Adrenal gland (tissue), 5 donors: Measurements from ENCODE around the gene ARMC2.

Source experiments
- POLR2A ChIP-seq, 2 donors: fragments of 450-650 bp; IDR thresholded peaks; one replicate each; pipeline ENCODE4 v1.6.1; 2017; ENCODE audit warnings: antibody characterized with exemption in 2 of 2, mild to moderate bottlenecking in 2 of 2, moderate library complexity in 1 of 2
- TF ChIP-seq, protein P1 (sequence below), 6 experiments: fragments of 450-650 bp in 4 of 6; fragments of 200-600 bp in 2 of 6; sonication (generic) in 1 of 6; IDR thresholded peaks; 1 replicate in 5 of 6; 2 replicates in 1 of 6; pipeline versions ENCODE4 v1.5.1 to v1.8.0; 2016 to 2021; ENCODE audit warnings: antibody characterized with exemption in 6 of 6, mild to moderate bottlenecking in 2 of 6, moderate library complexity in 1 of 6
- donor health status: DM: no; HTN: no; CAD: no.

DNA sequence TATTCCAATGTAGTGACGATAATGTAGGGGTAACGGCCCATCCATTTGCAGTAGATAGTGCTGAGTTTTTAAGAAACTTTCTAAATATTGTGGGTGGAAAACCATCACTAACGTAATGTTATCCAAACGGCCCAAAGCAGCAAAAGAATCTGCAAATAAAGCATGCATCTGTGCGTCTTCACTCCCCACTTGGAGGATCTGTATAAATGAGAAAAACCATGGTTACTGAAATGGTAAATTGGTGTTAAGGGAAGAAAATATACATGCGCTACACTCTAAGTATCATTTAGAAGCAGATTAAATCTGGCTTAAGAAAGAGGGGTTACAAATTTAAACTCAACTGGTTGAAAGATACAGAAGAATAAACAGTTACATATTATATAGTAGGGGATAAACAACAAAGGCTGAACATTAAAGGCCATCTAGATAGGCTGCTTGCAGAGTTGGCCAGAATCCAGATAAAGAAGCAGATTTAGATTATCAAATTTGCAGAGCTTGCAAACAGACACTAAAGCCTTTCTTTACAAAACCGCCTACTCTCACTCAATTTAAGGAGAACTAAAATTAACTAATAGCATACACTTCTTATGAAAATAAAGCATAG, 153.2 kb downstream of the ARMC2 start:
- TF ChIP-seq POLR2A (IDR thresholded peaks at IDR 0.05), result no peak
- TF ChIP-seq, protein P1, sequence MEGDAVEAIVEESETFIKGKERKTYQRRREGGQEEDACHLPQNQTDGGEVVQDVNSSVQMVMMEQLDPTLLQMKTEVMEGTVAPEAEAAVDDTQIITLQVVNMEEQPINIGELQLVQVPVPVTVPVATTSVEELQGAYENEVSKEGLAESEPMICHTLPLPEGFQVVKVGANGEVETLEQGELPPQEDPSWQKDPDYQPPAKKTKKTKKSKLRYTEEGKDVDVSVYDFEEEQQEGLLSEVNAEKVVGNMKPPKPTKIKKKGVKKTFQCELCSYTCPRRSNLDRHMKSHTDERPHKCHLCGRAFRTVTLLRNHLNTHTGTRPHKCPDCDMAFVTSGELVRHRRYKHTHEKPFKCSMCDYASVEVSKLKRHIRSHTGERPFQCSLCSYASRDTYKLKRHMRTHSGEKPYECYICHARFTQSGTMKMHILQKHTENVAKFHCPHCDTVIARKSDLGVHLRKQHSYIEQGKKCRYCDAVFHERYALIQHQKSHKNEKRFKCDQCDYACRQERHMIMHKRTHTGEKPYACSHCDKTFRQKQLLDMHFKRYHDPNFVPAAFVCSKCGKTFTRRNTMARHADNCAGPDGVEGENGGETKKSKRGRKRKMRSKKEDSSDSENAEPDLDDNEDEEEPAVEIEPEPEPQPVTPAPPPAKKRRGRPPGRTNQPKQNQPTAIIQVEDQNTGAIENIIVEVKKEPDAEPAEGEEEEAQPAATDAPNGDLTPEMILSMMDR (IDR thresholded peaks at IDR 0.05), result no peak
